Vagina (tissue), 2 donors: Measurements from ENCODE around the gene ST6GALNAC5.

Experiments used
- POLR2AphosphoS5 ChIP-seq, 2 donors: sonication (generic); formaldehyde crosslinking; IDR thresholded peaks; one replicate each; pipeline ENCODE4 v1.9.0; 2017; ENCODE audit warnings: antibody characterized with exemption in 2 of 2, mild to moderate bottlenecking in 2 of 2, low read depth in 1 of 2; ENCODE audit not compliant: insufficient read depth in 1 of 2
- TF ChIP-seq, protein P1 (sequence below), 3 experiments: fragments of 450-650 bp in 2 of 3; fragments of 200-600 bp in 1 of 3; sonication (generic) in 1 of 3; IDR thresholded peaks; one replicate each; pipeline ENCODE4 v1.5.1; 2017 to 2019; ENCODE audit warnings: antibody characterized with exemption in 3 of 3, mild to moderate bottlenecking in 2 of 3, moderate library complexity in 2 of 3

DNA sequence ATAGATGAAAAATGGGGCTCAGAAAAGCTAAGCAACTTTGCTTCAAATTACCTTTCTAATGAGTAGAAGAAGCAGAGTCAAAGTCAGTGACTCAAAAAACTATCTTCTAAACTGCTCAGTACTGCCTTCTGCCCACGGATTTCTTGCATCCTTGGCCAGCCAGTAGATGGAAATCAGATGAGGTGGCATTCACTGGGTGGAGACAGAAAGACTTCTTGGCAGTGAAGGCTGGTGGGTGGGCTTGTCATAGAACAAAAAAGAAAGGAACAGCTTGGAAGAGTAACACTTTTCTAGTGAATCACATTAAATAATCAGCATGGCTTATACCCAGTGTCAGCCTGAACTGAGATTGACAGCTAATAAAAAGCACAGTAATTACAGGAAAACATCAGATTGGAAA, 170.7 kb downstream of the ST6GALNAC5 start:
- TF ChIP-seq, protein P1, sequence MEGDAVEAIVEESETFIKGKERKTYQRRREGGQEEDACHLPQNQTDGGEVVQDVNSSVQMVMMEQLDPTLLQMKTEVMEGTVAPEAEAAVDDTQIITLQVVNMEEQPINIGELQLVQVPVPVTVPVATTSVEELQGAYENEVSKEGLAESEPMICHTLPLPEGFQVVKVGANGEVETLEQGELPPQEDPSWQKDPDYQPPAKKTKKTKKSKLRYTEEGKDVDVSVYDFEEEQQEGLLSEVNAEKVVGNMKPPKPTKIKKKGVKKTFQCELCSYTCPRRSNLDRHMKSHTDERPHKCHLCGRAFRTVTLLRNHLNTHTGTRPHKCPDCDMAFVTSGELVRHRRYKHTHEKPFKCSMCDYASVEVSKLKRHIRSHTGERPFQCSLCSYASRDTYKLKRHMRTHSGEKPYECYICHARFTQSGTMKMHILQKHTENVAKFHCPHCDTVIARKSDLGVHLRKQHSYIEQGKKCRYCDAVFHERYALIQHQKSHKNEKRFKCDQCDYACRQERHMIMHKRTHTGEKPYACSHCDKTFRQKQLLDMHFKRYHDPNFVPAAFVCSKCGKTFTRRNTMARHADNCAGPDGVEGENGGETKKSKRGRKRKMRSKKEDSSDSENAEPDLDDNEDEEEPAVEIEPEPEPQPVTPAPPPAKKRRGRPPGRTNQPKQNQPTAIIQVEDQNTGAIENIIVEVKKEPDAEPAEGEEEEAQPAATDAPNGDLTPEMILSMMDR (IDR thresholded peaks at IDR 0.05) = no peak
- TF ChIP-seq POLR2AphosphoS5 (IDR thresholded peaks at IDR 0.05; ENCODE audit: insufficient read depth in 1 of 2, low read depth in 1 of 2) = no peak
